K562 (cell line): ENCODE results near the gene USP31. TPM values are rescaled to one million over a fixed set of nuclear protein-coding genes. Genes with fewer than 3 reads are reported as not detected.

Experiments used
- ATAC-seq: fragments of 200-7000 bp; cut with Tn5 transposase; 3 replicates; pipeline ENCODE4 v1.9.1; 2020; ENCODE audit warnings: moderate library complexity
- BruUV-seq: library from RNA; stranded (reverse); fragments of 400-500 nt; replicated peaks from 2 replicates; lab custom pipeline; 2021; lab: Mats Ljungman, UMichigan
- CTCF ChIA-PET: fragments of 300-600 bp; formaldehyde crosslinking; extraction: SDS; loops from one replicate; lab custom pipeline; 2021; ENCODE audit warnings: low intra/inter-chr PET ratio; lab: Yijun Ruan, JAX
- POLR2A ChIA-PET: fragments of 300-600, 350-650 bp; sonication (Branson Sonifier 250); formaldehyde crosslinking; extraction: SDS; loops from one replicate; lab custom pipeline; 2021; ENCODE audit warnings: antibody characterized with exemption, inconsistent platforms; lab: Yijun Ruan, JAX
- DNase-seq, 4 experiments: peaks; one replicate each; pipeline versions ENCODE4 v3.0.0 to v3.0.0-alpha.2; 2011 to 2018; ENCODE audit warnings: low spot score in 3 of 4, mixed read lengths in 3 of 4; ENCODE audit errors: extremely low read depth in 1 of 4
- FAIRE-seq: peaks from 2 replicates; lab custom pipeline; 2011; peaks lifted over from hg19 to GRCh38; lab: Jason Lieb, UNC
- H2AFZ ChIP-seq: 2 replicates; pipeline ENCODE4 v1.6.0; 2011; ENCODE audit warnings: low read depth, low read length, control low read depth, inconsistent platforms
- H3K27ac ChIP-seq: fragments of 200-600 bp; 3 replicates; pipeline ENCODE4 v1.8.0; 2011; ENCODE audit warnings: low read depth, mild to moderate bottlenecking, control low read depth, inconsistent platforms, low read length, moderate library complexity, mixed read lengths; ENCODE audit errors: extremely low read depth
- H3K27me3 ChIP-seq, 2 experiments: fragments of 300-600 bp in 1 of 2; 2 replicates in 1 of 2; 3 replicates in 1 of 2; pipeline versions ENCODE4 v1.6.0 to v1.8.0; 2011; ENCODE audit warnings: inconsistent platforms in 2 of 2, low read length in 2 of 2, mild to moderate bottlenecking in 1 of 2, mixed read lengths in 1 of 2, moderate library complexity in 1 of 2; ENCODE audit not compliant: control insufficient read depth in 2 of 2, insufficient read depth in 2 of 2
- H3K36me3 ChIP-seq: fragments of 300-600 bp; 3 replicates; pipeline ENCODE4 v1.8.0; 2011; ENCODE audit warnings: mild to moderate bottlenecking, low read length, inconsistent platforms; ENCODE audit not compliant: control insufficient read depth, insufficient read depth
- H3K4me1 ChIP-seq, 2 experiments: fragments of 200-600 bp in 1 of 2; replicated peaks in 1 of 2; 2 replicates in 1 of 2; 3 replicates in 1 of 2; pipeline versions ENCODE4 v1.5.1 to v1.8.0; 2011; ENCODE audit warnings: inconsistent platforms in 2 of 2, low read length in 2 of 2, mild to moderate bottlenecking in 1 of 2, mixed read lengths in 1 of 2, moderate library complexity in 1 of 2; ENCODE audit not compliant: control insufficient read depth in 2 of 2, insufficient read depth in 2 of 2
- H3K4me2 ChIP-seq: 2 replicates; pipeline ENCODE4 v1.6.1; 2011; ENCODE audit warnings: low read length, control low read depth, inconsistent platforms, mixed read lengths; ENCODE audit not compliant: insufficient read depth
- H3K4me3 ChIP-seq: fragments of 200-600 bp; sonication (generic), shearing (Covaris generic); 2 replicates; pipeline ENCODE4 v1.5.1; 2016; ENCODE audit warnings: control low read depth, inconsistent platforms
- H3K79me2 ChIP-seq: fragments of 200-600 bp; 3 replicates; pipeline ENCODE4 v1.8.0; 2011; ENCODE audit warnings: low read length, inconsistent platforms; ENCODE audit not compliant: control insufficient read depth, insufficient read depth
- H3K9ac ChIP-seq, 2 experiments: 2 replicates each; pipeline versions ENCODE4 v1.6.0 to v1.6.1; 2011; ENCODE audit warnings: low read depth in 2 of 2, low read length in 2 of 2, control low read depth in 1 of 2, inconsistent platforms in 1 of 2, mild to moderate bottlenecking in 1 of 2, mixed read lengths in 1 of 2; ENCODE audit not compliant: insufficient read depth in 1 of 2
- H3K9me1 ChIP-seq: one replicate; pipeline ENCODE4 v1.6.0; 2011; ENCODE audit warnings: inconsistent platforms, mild to moderate bottlenecking, low read length, moderate library complexity; ENCODE audit not compliant: control insufficient read depth, insufficient read depth
- H3K9me3 ChIP-seq: replicated peaks from 2 replicates; pipeline ENCODE4 v1.5.1; 2011; ENCODE audit warnings: low read depth, low read length, inconsistent platforms; ENCODE audit not compliant: control insufficient read depth, insufficient read depth
- H4K20me1 ChIP-seq: replicated peaks from 2 replicates; pipeline ENCODE4 v1.6.1; 2011; ENCODE audit warnings: low read length, inconsistent platforms, mixed read lengths; ENCODE audit not compliant: control insufficient read depth, insufficient read depth
- FOSL1 ChIP-seq: fragments of 200-800 bp; sonication (Bioruptor generic); conservative IDR thresholded peaks from 2 replicates; pipeline ENCODE4 v1.6.1; 2016; ENCODE audit warnings: missing genetic modification characterization, missing compliant biosample characterization
- FOXA3 ChIP-seq, 2 experiments: fragments of 450-650 bp in 1 of 2; sonication (generic) in 1 of 2; formaldehyde crosslinking; IDR thresholded peaks in 1 of 2; conservative IDR thresholded peaks in 1 of 2; 2 replicates each; pipeline versions ENCODE4 v1.4.0 to v1.8.0; 2020 to 2022; ENCODE audit warnings: mild to moderate bottlenecking in 2 of 2, missing genetic modification reagents in 1 of 2
- HNRNPK ChIP-seq: fragments of 200-400 bp; formaldehyde crosslinking; IDR thresholded peaks from one replicate; pipeline ENCODE4 v1.6.1; 2018; ENCODE audit warnings: mild to moderate bottlenecking, low read depth, low read length; ENCODE audit not compliant: poor library complexity, severe bottlenecking
- HNRNPUL1 ChIP-seq: fragments of 200-400 bp; formaldehyde crosslinking; IDR thresholded peaks from 2 replicates; pipeline ENCODE4 v1.6.1; 2017; ENCODE audit warnings: low read length
- JUND ChIP-seq, 2 experiments: IDR thresholded peaks; 2 replicates in 1 of 2; 3 replicates in 1 of 2; pipeline ENCODE4 v1.6.1; 2011; ENCODE audit warnings: borderline replicate concordance in 2 of 2, low read depth in 2 of 2, low read length in 2 of 2, improper control_type of control experiment in 1 of 2, missing biosample characterization in 1 of 2, missing genetic modification characterization in 1 of 2, missing genetic modification reagents in 1 of 2
- NR2F6 ChIP-seq: fragments of 450-650 bp; formaldehyde crosslinking; IDR thresholded peaks from 2 replicates; pipeline ENCODE4 v1.4.0; 2020; ENCODE audit warnings: mild to moderate bottlenecking
- RHOXF2B ChIP-seq: fragments of 250-450 bp; sonication (Bioruptor Pico); conservative IDR thresholded peaks from 2 replicates; pipeline ENCODE4 v1.5.1; 2021
- SMARCA4 ChIP-seq: fragments of 450-650 bp; IDR thresholded peaks from 2 replicates; pipeline ENCODE4 v1.6.1; 2016
- SMC3 ChIP-seq: conservative IDR thresholded peaks from 2 replicates; pipeline ENCODE4 v1.6.1; 2011; ENCODE audit warnings: low read depth, low read length, improper control_type of control experiment; ENCODE audit not compliant: insufficient read depth
- ZNF280B ChIP-seq: fragments of 250-450 bp; sonication (Bioruptor Pico); IDR thresholded peaks from 2 replicates; pipeline ENCODE4 v1.5.1; 2021; ENCODE audit warnings: mild to moderate bottlenecking
- WGBS: fragments of 100-300 bp; shearing (Covaris generic); methylation state at CpG from one replicate; pipeline ENCODE4 v1.1.6; 2016; ENCODE audit warnings: low coverage, mixed read lengths; ENCODE audit not compliant: insufficient coverage; ENCODE audit errors: missing lambda C conversion rate; 5-methylcytosine and 5-hydroxymethylcytosine counted together
- in situ Hi-C: fragments of 300-500 bp; cut with MboI; formaldehyde crosslinking; loops from 4 replicates; pipeline ENCODE4 v1.15.0; 2018; ENCODE audit warnings: inconsistent platforms, mixed read lengths
- intact Hi-C: fragments of 100-400 bp; cut with micrococcal nuclease; formaldehyde crosslinking; loops from 2 replicates; pipeline ENCODE4 v1.14.2; 2022
- polyA plus RNA-seq, 8 experiments: library from polyadenylated mRNA; depleted of rRNA in 4 of 8; stranded (reverse) in 5 of 8; unstranded in 3 of 8; fragments of >200 nt; fragmentation: Nextera tagmentation in 2 of 8; fragmentation: Illumina TruSeq in 1 of 8; extraction: Ambion mirVana in 2 of 8; extraction: Trizol in 1 of 8; gene quantifications; 2 replicates each; pipeline versions ENCODE4 v1.2.1 to v1.2.3, GENCODE V29; 2011 to 2014; ENCODE audit warnings: inconsistent platforms in 1 of 8, missing spikeins in 1 of 8
- total RNA-seq, 7 experiments: library from RNA; depleted of rRNA in 6 of 7; stranded (reverse); fragments of >200 nt in 6 of 7; fragmentation: Illumina TruSeq in 2 of 7; extraction: Trizol in 2 of 7; gene quantifications; 2 replicates each; pipeline versions ENCODE4 v1.2.1 to v1.2.3, GENCODE V29; 2011 to 2021; ENCODE audit warnings: low replicate concordance in 1 of 7
- TF ChIP-seq, protein P1 (sequence below): fragments of 250-450 bp; sonication (Bioruptor Pico); IDR thresholded peaks from 2 replicates; pipeline ENCODE4 v1.4.0; 2020; ENCODE audit warnings: mild to moderate bottlenecking, moderate library complexity

Gene USP31
- total and polyA plus RNA-seq, 9 of the 15 experiments (the other 6 are each of a cell fraction or from before 2014, with no cell fraction given), result 0.56 to 4.9 (median 2.9) TPM

- FAIRE-seq (no peak), DNase-seq (no peak), ATAC-seq (no peak)
- Histone ChIP-seq H3K27ac (no peak overlapping the region), H3K4me3 (no peak overlapping the region), H3K79me2 (peaks cover 36% of the 10 kb centered on the region; the same call in 2 of the 3 replicates), H3K9ac (no peak overlapping the region), H3K9me1 (no peaks in the 10 kb centered on the region), H3K27me3 (no peaks in the 10 kb centered on the region), H3K36me3 (no peaks in the 10 kb centered on the region; the same call in 2 of the 3 replicates), H2AFZ (no peak overlapping the region), H4K20me1 (peaks cover 20% of the 10 kb centered on the region), H3K9me3 (no peaks in the 10 kb centered on the region), H3K4me1 (peaks cover 0 to 20% of the 10 kb centered on the region in 2 experiments; a peak in 3 of 5 replicates), H3K4me2 (no peak overlapping the region)
- no peak for TF ChIP-seq SMC3
- WGBS, result 46% methylated on average over 5 of the region's 5 CpGs
- intact Hi-C loops (no loop called here), in situ Hi-C loops (no loop called here)
- ChIA-PET CTCF (no interaction called here), POLR2A (no interaction called here)
- BruUV-seq, result no TSS peak
Measured at GRCh38 chr16:23137818-23138217, 11.4 kb downstream of the USP31 start.

- DNase-seq (no peak), FAIRE-seq (no peak), ATAC-seq (no peak)
- no peaks in the 10 kb centered on the region for H3K9me1 ChIP-seq
- no peak overlapping the region for H2AFZ ChIP-seq
- H3K4me1 ChIP-seq, result peaks cover 0 to 22% of the 10 kb centered on the region in 2 experiments; a peak in 3 of 5 replicates
- BruUV-seq, result no TSS peak
- 50% methylated on average over 2 of the region's 2 CpGs for WGBS
- CTCF ChIA-PET, result no interaction called here
- POLR2A ChIA-PET, result no interaction called here
- no peaks in the 10 kb centered on the region; the same call in 2 of the 3 replicates for H3K36me3 ChIP-seq
- no peaks in the 10 kb centered on the region for H3K9me3 ChIP-seq
- no peaks in the 10 kb centered on the region for H3K27me3 ChIP-seq
- in situ Hi-C loops (no loop called here), intact Hi-C loops (no loop called here)
- H3K9ac ChIP-seq, result no peak overlapping the region
- H3K4me2 ChIP-seq, result no peak overlapping the region
- H3K27ac ChIP-seq, result no peak overlapping the region
- peaks cover 31% of the 10 kb centered on the region; the same call in 2 of the 3 replicates for H3K79me2 ChIP-seq
- peaks cover 23% of the 10 kb centered on the region for H4K20me1 ChIP-seq
- H3K4me3 ChIP-seq, result no peak overlapping the region
- TF ChIP-seq, protein P1, sequence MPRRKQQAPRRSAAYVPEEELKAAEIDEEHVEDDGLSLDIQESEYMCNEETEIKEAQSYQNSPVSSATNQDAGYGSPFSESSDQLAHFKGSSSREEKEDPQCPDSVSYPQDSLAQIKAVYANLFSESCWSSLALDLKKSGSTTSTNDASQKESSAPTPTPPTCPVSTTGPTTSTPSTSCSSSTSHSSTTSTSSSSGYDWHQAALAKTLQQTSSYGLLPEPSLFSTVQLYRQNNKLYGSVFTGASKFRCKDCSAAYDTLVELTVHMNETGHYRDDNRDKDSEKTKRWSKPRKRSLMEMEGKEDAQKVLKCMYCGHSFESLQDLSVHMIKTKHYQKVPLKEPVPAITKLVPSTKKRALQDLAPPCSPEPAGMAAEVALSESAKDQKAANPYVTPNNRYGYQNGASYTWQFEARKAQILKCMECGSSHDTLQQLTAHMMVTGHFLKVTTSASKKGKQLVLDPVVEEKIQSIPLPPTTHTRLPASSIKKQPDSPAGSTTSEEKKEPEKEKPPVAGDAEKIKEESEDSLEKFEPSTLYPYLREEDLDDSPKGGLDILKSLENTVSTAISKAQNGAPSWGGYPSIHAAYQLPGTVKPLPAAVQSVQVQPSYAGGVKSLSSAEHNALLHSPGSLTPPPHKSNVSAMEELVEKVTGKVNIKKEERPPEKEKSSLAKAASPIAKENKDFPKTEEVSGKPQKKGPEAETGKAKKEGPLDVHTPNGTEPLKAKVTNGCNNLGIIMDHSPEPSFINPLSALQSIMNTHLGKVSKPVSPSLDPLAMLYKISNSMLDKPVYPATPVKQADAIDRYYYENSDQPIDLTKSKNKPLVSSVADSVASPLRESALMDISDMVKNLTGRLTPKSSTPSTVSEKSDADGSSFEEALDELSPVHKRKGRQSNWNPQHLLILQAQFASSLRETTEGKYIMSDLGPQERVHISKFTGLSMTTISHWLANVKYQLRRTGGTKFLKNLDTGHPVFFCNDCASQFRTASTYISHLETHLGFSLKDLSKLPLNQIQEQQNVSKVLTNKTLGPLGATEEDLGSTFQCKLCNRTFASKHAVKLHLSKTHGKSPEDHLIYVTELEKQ (CRISPR knock-in tag), result no peak
- TF ChIP-seq NR2F6 (CRISPR knock-in tag) (no peak), FOSL1 (tag) (no peak), HNRNPK (no peak), SMARCA4 (no peak), HNRNPUL1 (no peak), FOXA3 (CRISPR knock-in tag; conservative IDR thresholded peaks at IDR 0.05 in 1 of 2, IDR thresholded peaks at IDR 0.05 in 1 of 2) (no peak), RHOXF2B (no peak), JUND (IDR thresholded peaks at IDR 0.05; ENCODE audit: borderline replicate concordance, low read depth, low read length) (no peak), JUND (tag; IDR thresholded peaks at IDR 0.05; ENCODE audit: borderline replicate concordance, low read depth, low read length) (no peak), ZNF280B (CRISPR knock-in tag) (no peak)
Measured at GRCh38 chr16:23137256-23137655, 12.0 kb downstream of the USP31 start.
